ENCODE measurements around the gene INO80D.
A peak's percentile ranks its signal among the peaks of the same experiment; 100 is the strongest.
"Not testable (repeated sequence)": the region's sequence is repeated elsewhere in the genome, so short reads cannot be mapped to it uniquely, and the experiment has no call there.

Gene INO80D

DNA sequence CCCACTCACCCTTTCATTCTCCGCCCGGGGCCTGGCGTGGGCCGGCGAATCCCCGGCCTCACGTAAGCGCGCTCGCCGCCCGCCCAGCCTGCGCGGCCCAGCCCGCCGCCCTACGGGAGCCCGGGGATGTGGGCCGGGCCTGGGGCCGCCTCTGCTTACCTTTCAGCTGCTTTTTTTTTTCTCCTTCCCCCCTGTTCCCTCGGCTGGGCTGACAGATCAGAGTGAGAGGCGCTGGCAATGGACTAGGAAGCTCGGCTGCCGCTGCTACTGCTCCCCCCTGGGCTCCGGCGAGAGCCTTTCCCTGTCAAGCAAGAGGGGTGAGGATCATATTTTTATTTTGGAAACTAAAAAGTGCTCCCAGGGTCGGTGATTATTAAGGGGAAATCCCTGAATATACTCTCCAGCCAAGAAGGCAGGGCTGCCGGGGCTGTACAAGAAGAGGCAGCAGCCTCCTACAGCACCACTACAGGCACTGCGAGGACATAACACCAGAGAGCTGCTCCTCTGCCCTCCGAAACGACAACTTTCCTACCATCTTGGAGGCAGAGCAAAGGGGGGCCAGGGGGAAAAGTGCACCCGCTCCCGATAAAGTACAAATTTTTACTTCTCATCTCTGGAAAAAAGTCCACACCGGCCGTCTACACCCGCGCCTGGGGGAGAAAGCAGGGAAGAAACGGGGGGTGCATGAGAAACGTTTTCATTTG, at the start of gene INO80D:
Gene INO80D (minus strand): TSS at position 433 of the 704 bp plus-strand sequence. CDS start 23,158 bp downstream, outside the sequence.
- ATAC-seq (peak; percentile 95), DNase-seq (peak; percentile 78)

DNA sequence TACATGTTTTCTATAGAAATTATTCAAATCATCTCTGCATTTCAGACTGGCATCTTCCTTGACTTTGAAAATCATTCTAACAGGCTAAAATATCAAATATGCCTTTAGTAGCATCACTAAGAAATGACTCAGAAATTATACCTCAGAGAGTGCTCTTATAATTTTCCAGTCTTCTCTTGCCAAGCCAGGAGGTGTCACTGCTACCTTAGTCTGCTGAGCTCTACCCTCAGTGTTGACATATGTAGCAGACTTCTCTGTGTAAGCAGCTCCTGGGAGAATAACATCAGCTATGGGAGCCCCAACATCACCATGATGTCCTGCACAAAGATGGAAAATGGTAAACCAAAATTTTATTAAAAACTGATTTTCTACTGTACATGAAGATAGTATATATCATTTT, 41.7 kb upstream of the INO80D start:
- ATAC-seq (no peak), DNase-seq (no peak)

DNA sequence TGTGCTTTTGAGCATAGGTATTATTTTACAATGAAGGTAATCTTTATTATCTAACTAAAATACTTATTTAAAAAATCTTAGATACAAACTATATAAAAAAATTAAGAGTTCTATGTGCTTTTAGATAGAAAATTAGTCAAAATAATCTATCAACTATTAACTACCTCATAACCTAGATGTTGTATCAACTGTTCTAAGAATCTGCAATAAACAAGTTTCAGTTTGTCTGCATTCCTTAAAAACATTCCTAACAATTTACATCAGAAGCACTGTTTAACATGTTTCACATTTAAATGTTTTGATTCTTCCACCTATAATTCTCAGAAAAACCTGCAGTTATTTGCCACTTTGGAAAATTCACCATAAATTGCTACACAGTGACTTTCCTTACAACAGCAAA, 39.9 kb upstream of the INO80D start:
- ATAC-seq (no peak), DNase-seq (no peak)

- not testable (repeated sequence) for DNase-seq, ATAC-seq
These were observed 36.6 kb upstream of the INO80D start for GRCh38 chr2:206122569-206122968.

GRCh38 chr2:206116278-206116677, 30.3 kb upstream of the INO80D start:
- no peak for DNase-seq
- ATAC-seq = no peak

DNA sequence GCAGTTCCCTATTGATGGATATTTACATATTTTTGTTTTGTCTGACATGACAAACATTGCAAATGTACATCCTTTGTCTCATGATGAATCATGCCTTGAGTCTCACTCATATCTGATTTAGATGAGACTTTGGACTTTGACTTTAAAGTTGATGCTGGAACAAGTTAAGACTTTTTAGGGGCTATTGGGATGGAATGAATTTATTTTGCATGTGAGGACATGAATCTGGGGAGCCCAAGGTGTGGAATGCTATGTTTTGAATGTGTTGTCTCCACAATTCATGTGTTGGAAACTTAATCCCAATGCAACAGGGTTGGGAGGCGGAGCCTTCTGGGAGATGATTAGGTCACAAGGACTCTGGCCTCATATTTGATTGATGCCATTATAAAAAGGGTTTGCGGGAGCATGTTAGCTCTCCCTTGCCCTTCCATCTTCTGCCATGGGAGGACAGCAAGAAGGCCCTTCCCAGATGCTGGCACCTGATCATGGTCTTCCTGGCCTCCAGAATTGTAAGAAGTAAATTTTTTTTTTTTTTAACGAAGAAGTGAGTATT, 29.1 kb upstream of the INO80D start:
- ATAC-seq = no peak
- no peak for DNase-seq

GRCh38 chr2:206112846-206113547, 27.0 kb upstream of the INO80D start:
- ATAC-seq = no peak
- DNase-seq = no peak

GRCh38 chr2:206112108-206112507, 26.1 kb upstream of the INO80D start:
- ATAC-seq (no peak), DNase-seq (no peak)

DNA sequence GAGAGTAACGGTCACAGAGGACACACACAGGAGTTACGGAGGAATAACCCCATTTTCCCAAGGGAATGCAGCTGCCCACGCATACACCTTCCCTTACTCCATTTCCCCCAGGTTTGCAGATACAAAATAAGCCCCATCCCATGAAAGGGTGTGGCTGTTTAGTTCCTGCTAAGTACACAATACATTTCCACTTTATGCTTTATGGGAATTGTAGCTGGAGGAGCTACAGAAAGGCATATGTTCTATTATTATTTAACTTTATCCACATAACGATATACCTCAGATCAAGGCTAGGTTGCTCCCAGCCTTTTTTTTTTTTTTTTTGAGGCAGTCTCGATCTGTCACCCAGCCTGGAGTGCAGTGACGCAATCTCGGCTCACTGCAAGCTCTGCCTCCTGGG, 22.7 kb upstream of the INO80D start:
- DNase-seq = no peak
- no peak for ATAC-seq

DNA sequence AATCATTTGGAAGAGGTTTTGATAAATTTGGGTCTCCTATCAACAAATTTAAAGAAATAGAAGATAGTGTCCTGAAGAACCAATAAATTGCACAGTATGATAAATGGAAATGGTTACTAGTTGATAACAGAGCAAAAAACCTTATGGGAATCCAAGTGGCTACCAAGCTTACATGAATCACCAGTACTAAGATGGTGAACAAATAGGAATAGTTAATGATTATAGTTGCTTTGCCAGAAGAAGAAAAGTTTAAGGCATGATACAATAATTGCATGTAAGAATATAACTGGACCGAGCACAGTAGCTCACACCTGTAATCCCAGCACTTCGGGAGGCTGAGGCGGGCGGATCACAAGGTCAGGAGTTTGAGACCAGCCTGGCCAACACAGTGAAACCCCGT, 19.6 kb upstream of the INO80D start:
- DNase-seq = no peak
- ATAC-seq = no peak

DNA sequence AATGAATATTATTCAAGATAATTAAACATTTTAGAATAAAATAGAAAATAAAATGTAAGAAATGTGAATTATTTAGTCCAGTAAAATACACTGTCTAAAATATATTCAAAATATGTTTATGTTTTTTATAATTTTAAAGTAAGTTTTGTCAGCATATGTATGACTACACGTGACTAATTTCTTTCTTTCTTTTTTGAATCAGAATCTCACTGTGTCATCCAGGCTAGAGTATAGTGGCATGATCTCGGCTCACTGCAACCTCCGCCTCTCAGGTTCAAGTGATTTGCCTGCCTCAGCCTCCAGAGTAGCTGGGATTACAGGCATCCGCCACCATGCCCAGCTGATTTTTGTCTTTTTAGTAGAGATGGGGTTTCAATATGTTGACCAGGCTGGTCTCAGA, 19.1 kb upstream of the INO80D start:
- no peak for DNase-seq
- no peak for ATAC-seq

DNA sequence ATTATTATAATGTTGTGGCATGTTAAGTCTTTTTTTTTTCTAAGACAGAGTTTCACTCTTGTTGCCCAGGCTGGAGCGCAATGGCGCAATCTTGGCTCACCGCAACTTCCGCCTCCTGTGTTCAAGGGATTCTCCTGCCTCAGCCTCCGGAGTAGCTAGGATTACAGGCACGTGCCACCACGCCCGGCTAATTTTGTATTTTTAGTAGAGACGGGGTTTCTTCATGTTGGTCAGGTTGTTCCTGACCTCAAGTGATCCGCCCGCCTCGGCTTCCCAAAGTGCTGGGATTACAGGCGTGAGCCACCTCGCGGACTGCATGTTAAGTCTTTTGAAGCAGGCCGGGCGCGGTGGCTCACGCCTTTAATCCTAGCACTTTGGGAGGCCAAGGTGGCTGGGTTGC, 12.9 kb upstream of the INO80D start:
- not testable (repeated sequence) for DNase-seq, ATAC-seq

GRCh38 chr2:206098471-206098870, 12.5 kb upstream of the INO80D start:
- ATAC-seq (no peak), DNase-seq (no peak)

DNA sequence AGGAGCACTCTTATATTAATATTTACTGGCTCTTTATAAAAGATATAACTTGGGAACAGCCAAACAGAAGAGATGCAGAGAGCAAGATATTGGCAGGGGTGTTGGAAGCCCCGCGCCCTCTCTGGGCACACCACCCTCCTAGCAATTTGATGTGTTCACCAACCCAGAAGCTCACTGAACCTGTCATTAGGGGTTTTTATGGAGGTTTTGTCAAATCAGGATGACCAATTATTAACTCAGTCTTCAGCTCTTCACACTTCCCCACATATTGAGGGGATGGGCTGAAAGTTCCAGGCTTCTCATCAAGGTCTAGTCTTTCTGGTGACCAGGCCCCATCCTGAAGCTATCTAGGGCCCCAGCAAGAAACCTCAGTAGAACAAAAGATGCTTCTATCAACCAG, 10.9 kb upstream of the INO80D start:
- ATAC-seq = no peak
- DNase-seq = no peak

- ATAC-seq = no peak
- no peak for DNase-seq
These were observed 9.8 kb upstream of the INO80D start for GRCh38 chr2:206095536-206096332.

- ATAC-seq (no peak), DNase-seq (no peak)
These were observed 6.3 kb upstream of the INO80D start for GRCh38 chr2:206092297-206092696.

DNA sequence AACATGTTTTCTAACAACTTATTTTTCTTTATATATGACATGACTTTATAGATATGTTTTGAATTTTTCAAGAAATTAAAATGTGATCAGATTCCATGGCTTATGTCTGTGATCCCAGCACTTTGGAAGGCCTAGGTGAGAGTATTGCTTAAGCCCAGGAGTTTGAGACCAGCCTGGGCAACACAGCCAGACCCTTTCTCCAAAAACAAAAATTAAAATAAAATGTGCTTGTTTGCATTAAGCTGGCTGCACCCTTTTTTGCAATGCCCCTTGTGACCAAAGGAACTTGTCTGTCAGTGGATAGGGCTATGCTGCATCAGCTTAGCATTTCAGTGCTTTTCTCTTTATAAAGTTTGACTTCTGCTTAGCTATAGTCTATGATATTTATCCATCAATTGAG, 2.3 kb upstream of the INO80D start:
- DNase-seq (no peak), ATAC-seq (no peak)

- DNase-seq = no peak
- no peak for ATAC-seq
These were observed 859 bp upstream of the INO80D start for GRCh38 chr2:206086716-206087350.

GRCh38 chr2:206084870-206085741, 868 bp downstream of the INO80D start:
- DNase-seq = peak; percentile 56
- ATAC-seq = peak; percentile 19

DNA sequence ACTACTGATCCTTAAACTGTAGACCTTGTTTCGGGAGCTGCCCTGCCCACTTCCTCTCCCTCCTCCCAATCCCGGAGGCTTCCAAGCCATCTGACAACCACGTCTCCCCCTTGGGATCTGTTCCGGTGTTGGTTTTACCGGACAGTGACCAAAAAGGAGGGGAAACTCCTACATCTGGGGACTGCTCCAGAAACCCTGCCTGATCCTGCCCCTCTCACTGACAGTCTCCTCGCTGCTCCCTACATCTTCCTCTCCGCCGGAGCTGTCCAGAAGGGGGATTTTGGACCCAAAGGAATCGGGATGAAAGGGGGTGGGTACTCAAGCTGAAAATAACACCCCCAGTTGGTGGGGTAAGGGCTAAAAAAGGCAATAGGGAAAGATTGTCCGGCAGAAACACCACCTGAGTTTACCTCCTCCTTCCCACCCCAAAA, 1.5 kb downstream of the INO80D start:
- ATAC-seq = no peak
- DNase-seq = peak; percentile 30
